Cardiac muscle cell (in vitro differentiated cells and primary cell): ENCODE results near the gene DSCAML1. TPM values are rescaled to one million over a fixed set of nuclear protein-coding genes. Genes with fewer than 3 reads are reported as not detected.

Experiments used
- DNase-seq, 2 donors: peaks; one replicate each; pipeline versions ENCODE4 v3.0.0 to v3.0.0-alpha.2; 2010 to 2017; ENCODE audit warnings: low read depth in 1 of 2, low spot score in 1 of 2
- H3K27ac ChIP-seq: fragments of 200-600 bp; sonication (generic); 2 replicates; pipeline ENCODE4 v1.5.1; 2016
- H3K27me3 ChIP-seq: fragments of 200-600 bp; sonication (generic); 2 replicates; pipeline ENCODE4 v1.6.0; 2016; ENCODE audit warnings: control low read depth
- H3K36me3 ChIP-seq: fragments of 200-600 bp; sonication (generic); 2 replicates; pipeline ENCODE4 v1.5.1; 2016; ENCODE audit warnings: control low read depth
- H3K4me1 ChIP-seq: fragments of 200-600 bp; sonication (generic); 2 replicates; pipeline ENCODE4 v1.8.1; 2017; ENCODE audit warnings: low read depth, mild to moderate bottlenecking, mixed run types
- H3K4me3 ChIP-seq: fragments of 200-600 bp; sonication (generic); 2 replicates; pipeline ENCODE4 v1.5.1; 2016; ENCODE audit warnings: mild to moderate bottlenecking
- H3K9me3 ChIP-seq: fragments of 200-600 bp; sonication (generic); 2 replicates; pipeline ENCODE4 v1.5.1; 2017; ENCODE audit warnings: low read depth, mild to moderate bottlenecking, control low read depth
- CTCF ChIP-seq: IDR thresholded peaks from 2 replicates; pipeline ENCODE4 v1.5.1; 2012; ENCODE audit warnings: low read depth, mild to moderate bottlenecking, low read length
- polyA plus RNA-seq: library from polyadenylated mRNA; unstranded; fragments of >200 nt; fragmentation: Nextera tagmentation; extraction: Ambion mirVana; gene quantifications from 2 replicates; pipeline ENCODE4 v1.2.1, GENCODE V29; 2016
- total RNA-seq: library from RNA; depleted of rRNA; stranded (reverse); fragments of >200 nt; gene quantifications from 2 replicates; pipeline ENCODE4 v1.2.3, GENCODE V29; 2016

Gene DSCAML1
- total and polyA plus RNA-seq, 2 experiments from 2014 or later: 1.8 TPM; not detected in 1

GRCh38 chr11:117669062-117669461, 128.0 kb downstream of the DSCAML1 start:
- DNase-seq: no peak
- H3K27me3 ChIP-seq: peaks cover 4% of the 10 kb centered on the region
- no peak for TF ChIP-seq CTCF

GRCh38 chr11:117668321-117668751, 128.7 kb downstream of the DSCAML1 start:
- TF ChIP-seq CTCF: no peak
- Histone ChIP-seq H3K27me3 (peaks cover 4% of the 10 kb centered on the region), H3K4me1 (peaks cover 11% of the 10 kb centered on the region)

More at GRCh38 chr11:117669062-117669461, 128.0 kb downstream of the DSCAML1 start:
- Histone ChIP-seq H3K4me1 (peaks cover 8% of the 10 kb centered on the region), H3K4me3 (no peak overlapping the region), H3K36me3 (no peaks in the 10 kb centered on the region), H3K27ac (no peak overlapping the region), H3K9me3 (no peaks in the 10 kb centered on the region)

GRCh38 chr11:117664897-117665296, 132.1 kb downstream of the DSCAML1 start:
- no peak for TF ChIP-seq CTCF
- Histone ChIP-seq H3K27ac (no peak overlapping the region), H3K36me3 (no peaks in the 10 kb centered on the region), H3K9me3 (no peaks in the 10 kb centered on the region), H3K4me1 (peaks cover 11% of the 10 kb centered on the region), H3K27me3 (peaks cover 3% of the 10 kb centered on the region), H3K4me3 (no peak overlapping the region)
- no peak for DNase-seq

More at GRCh38 chr11:117668321-117668751, 128.7 kb downstream of the DSCAML1 start:
- Histone ChIP-seq H3K36me3 (no peaks in the 10 kb centered on the region), H3K9me3 (no peaks in the 10 kb centered on the region), H3K4me3 (no peak overlapping the region), H3K27ac (no peak overlapping the region)
- DNase-seq: no peak

GRCh38 chr11:117663821-117664220, 133.2 kb downstream of the DSCAML1 start:
- Histone ChIP-seq H3K4me1 (peaks cover 11% of the 10 kb centered on the region), H3K36me3 (no peaks in the 10 kb centered on the region), H3K9me3 (no peaks in the 10 kb centered on the region), H3K4me3 (no peak overlapping the region), H3K27ac (no peak overlapping the region), H3K27me3 (peaks cover 3% of the 10 kb centered on the region)
- no peak for DNase-seq
- no peak for TF ChIP-seq CTCF

GRCh38 chr11:117663414-117663813, 133.6 kb downstream of the DSCAML1 start:
- no peaks in the 10 kb centered on the region for H3K9me3 ChIP-seq
- H3K27ac ChIP-seq: no peak overlapping the region
- H3K4me1 ChIP-seq: peaks cover 11% of the 10 kb centered on the region
- no peaks in the 10 kb centered on the region for H3K36me3 ChIP-seq
- H3K27me3 ChIP-seq: peaks cover 3% of the 10 kb centered on the region
- H3K4me3 ChIP-seq: no peak overlapping the region
- no peak for DNase-seq
- no peak for TF ChIP-seq CTCF

- peaks cover 3% of the 10 kb centered on the region for H3K27me3 ChIP-seq
- no peak overlapping the region for H3K27ac ChIP-seq
- H3K4me3 ChIP-seq: no peak overlapping the region
- TF ChIP-seq CTCF: no peak
- H3K36me3 ChIP-seq: no peaks in the 10 kb centered on the region
- DNase-seq: no peak
- H3K4me1 ChIP-seq: peaks cover 11% of the 10 kb centered on the region
- no peaks in the 10 kb centered on the region for H3K9me3 ChIP-seq
These were observed 134.2 kb downstream of the DSCAML1 start for GRCh38 chr11:117662671-117663269.
